ENCODE results near the gene ITPRID2. TPM values are rescaled to one million over a fixed set of nuclear protein-coding genes. Genes with fewer than 3 reads are reported as not detected.

Gene ITPRID2
- total and polyA plus RNA-seq, 7 donors: 31.6 to 73.3 (median 56.4) TPM

- H3K27ac ChIP-seq: peak overlapping the region; percentile 98
- H3K36me3 ChIP-seq (ENCODE audit: insufficient read depth in 1 of 2, low read depth in 1 of 2): peaks cover 0 to 5% of the 10 kb centered on the region in 2 donors
- intact Hi-C loops (cut with DNase I): loop anchor here in 1 of 2 donors (10.0 kb wide), 1 partner anchor 145 kb away; no protein-coding TSS in a partner anchor
- H3K4me1 ChIP-seq: peaks cover 28% of the 10 kb centered on the region
- ATAC-seq (no peak), DNase-seq (no peak)
- 62 to 69% (median 65%) methylated on average over 2 of the region's 2 CpGs for WGBS, 3 donors
- no peak overlapping the region for H3K4me3 ChIP-seq
- TF ChIP-seq CTCF (IDR thresholded peaks at IDR 0.05): no peak
- no peaks in the 10 kb centered on the region for H3K9me3 ChIP-seq
- H3K27me3 ChIP-seq (ENCODE audit: insufficient read depth in 3 of 3, low read length in 2 of 3): no peaks in the 10 kb centered on the region
Observed at GRCh38 chr2:181890271-181890670, 1.3 kb upstream of the ITPRID2 start.

GRCh38 chr2:181891966-181892798, 652 bp downstream of the ITPRID2 start:
- H3K36me3 ChIP-seq (ENCODE audit: insufficient read depth in 1 of 2, low read depth in 1 of 2): peaks cover 0 to 14% of the 10 kb centered on the region in 2 donors

GRCh38 chr2:181892799-181893435, 1.4 kb downstream of the ITPRID2 start:
- intact Hi-C loops (cut with DNase I): loop anchor here in 1 of 2 donors (10.0 kb wide), 1 partner anchor 148 kb away; no protein-coding TSS in a partner anchor

More at GRCh38 chr2:181891966-181892798, 652 bp downstream of the ITPRID2 start:
- peak; percentile 76 to 82 (median 76) for ATAC-seq
- H3K4me1 ChIP-seq: peaks cover 37% of the 10 kb centered on the region
- no peaks in the 10 kb centered on the region for H3K9me3 ChIP-seq
- H3K4me3 ChIP-seq: peak overlapping the region; percentile 89
- WGBS, 3 donors: 0% methylated on average over 45 to 83 of the region's 83 CpGs
- peak; percentile 25 for TF ChIP-seq CTCF (IDR thresholded peaks at IDR 0.05)
- peak overlapping the region; percentile 98 for H3K27ac ChIP-seq
- DNase-seq: peak; percentile 74 to 89
- no peaks in the 10 kb centered on the region for H3K27me3 ChIP-seq (ENCODE audit: insufficient read depth in 3 of 3, low read length in 2 of 3)
- intact Hi-C loops (cut with DNase I): loop anchor here in 1 of 2 donors (10.0 kb wide), 1 partner anchor 147 kb away; no protein-coding TSS in a partner anchor

GRCh38 chr2:181894381-181894780, 2.9 kb downstream of the ITPRID2 start:
- Histone ChIP-seq H3K4me1 (peaks cover 43% of the 10 kb centered on the region), H3K4me3 (peak overlapping the region; percentile 89), H3K27ac (no peak overlapping the region), H3K36me3 (ENCODE audit: insufficient read depth in 1 of 2, low read depth in 1 of 2) (peaks cover 0 to 34% of the 10 kb centered on the region in 2 donors), H3K9me3 (no peaks in the 10 kb centered on the region), H3K27me3 (ENCODE audit: insufficient read depth in 3 of 3, low read length in 2 of 3) (no peaks in the 10 kb centered on the region)
- DNase-seq (no peak), ATAC-seq (no peak)
- TF ChIP-seq CTCF (IDR thresholded peaks at IDR 0.05): no peak
- WGBS, 3 donors: 62 to 74% (median 65%) methylated on average over 3 of the region's 3 CpGs
- intact Hi-C loops (cut with DNase I): loop anchor here in 1 of 2 donors (10.0 kb wide), 1 partner anchor 150 kb away; no protein-coding TSS in a partner anchor

More at GRCh38 chr2:181892799-181893435, 1.4 kb downstream of the ITPRID2 start:
- Histone ChIP-seq H3K27ac (peak overlapping the region; percentile 98), H3K4me1 (peaks cover 43% of the 10 kb centered on the region), H3K4me3 (peak overlapping the region; percentile 89), H3K27me3 (ENCODE audit: insufficient read depth in 3 of 3, low read length in 2 of 3) (no peaks in the 10 kb centered on the region), H3K9me3 (no peaks in the 10 kb centered on the region), H3K36me3 (ENCODE audit: insufficient read depth in 1 of 2, low read depth in 1 of 2) (peaks cover 0 to 21% of the 10 kb centered on the region in 2 donors)
- WGBS, 3 donors: 6 to 7% (median 7%) methylated on average over 10 of the region's 10 CpGs
- no peak for DNase-seq
- no peak for TF ChIP-seq CTCF (IDR thresholded peaks at IDR 0.05)
- ATAC-seq: no peak
